Stimulated activated CD4-positive, alpha-beta T cell treated with anti-CD3 and anti-CD28 coated beads, Interleukin-15, amount 100 ng/mL, for 24 hours (primary cell): ENCODE data around the gene ASTN1.

Source experiments
- DNase-seq: peaks from one replicate; pipeline ENCODE4 v3.0.0-alpha.2; 2020

The ASTN1 gene

GRCh38 chr1:177024623-177025022, 139.9 kb downstream of the ASTN1 start:
- no peak for DNase-seq

GRCh38 chr1:177023726-177024125, 140.8 kb downstream of the ASTN1 start:
- DNase-seq, result no peak

DNA sequence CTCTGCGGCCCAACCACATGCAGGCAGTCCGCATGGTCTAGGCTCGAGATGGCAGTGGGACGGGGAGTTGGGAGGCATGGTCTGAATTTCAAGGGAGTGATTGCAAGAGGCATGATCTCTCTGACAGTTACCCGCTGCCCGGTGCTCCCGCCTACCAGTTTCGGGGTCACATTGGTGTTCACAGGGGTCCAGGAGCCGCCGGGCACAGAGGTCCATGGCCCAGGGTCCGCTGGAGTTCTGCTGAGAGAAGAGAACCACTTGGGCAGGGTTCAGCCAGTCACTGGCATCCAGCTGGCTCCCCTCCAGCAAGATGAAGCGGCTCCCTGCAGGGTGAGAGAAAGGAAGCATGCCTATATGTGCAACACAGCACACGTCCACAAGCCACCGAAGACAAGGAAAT, 141.3 kb downstream of the ASTN1 start:
- no peak for DNase-seq

DNA sequence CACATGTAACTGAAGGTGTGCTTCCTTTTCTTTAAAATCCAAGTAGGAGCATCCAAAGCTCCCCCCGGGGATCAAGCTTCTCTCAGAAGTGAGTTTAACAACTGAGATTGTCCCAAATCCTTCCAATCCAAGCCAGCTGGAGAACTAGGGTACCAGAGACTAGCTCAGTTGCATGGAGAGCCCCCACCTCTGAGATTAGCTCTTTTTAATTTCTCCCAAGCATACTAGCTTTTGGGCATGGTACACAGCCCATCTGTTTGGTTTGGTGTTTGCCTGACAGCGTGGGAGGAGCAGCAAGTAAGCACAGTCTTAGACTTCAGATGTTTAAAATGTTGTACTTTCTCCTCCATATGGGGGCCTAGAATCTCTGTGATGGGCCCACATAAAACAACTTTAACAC, 142.8 kb downstream of the ASTN1 start:
- DNase-seq, result no peak

- no peak for DNase-seq
Observed at GRCh38 chr1:177020851-177021589, 143.5 kb downstream of the ASTN1 start.

GRCh38 chr1:177017287-177017852, 147.1 kb downstream of the ASTN1 start:
- no peak for DNase-seq

GRCh38 chr1:177014325-177014724, 150.2 kb downstream of the ASTN1 start:
- no peak for DNase-seq

DNA sequence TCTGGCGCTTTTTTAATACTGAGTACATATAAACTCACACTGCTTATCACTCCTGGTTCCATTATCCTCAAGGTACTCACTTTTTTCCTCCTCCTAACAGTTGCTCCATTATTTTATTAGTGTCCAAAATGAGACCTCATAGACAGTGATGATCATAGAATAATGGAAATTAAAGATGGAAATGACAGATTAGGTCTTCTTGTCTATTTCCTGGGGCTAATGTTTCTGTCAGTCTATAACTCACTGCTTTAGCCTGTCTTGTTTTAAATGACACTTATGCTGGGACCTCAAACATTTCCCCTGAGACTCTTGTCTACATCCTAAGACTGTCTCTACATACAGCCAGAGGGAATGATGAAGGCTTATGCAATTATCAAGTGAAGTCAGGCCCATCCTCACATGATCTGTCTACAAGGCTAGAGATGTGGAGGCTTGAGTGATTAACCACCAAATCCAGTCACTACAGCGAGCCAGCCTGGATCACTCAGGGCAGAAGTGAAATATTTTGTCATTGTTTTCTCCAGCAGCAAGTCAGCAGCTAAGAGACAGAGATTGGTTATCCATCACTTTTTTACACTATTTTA, 152.1 kb downstream of the ASTN1 start:
- DNase-seq, result no peak

GRCh38 chr1:177011508-177011907, 153.0 kb downstream of the ASTN1 start:
- no peak for DNase-seq

GRCh38 chr1:177010211-177010825, 154.2 kb downstream of the ASTN1 start:
- DNase-seq, result no peak

GRCh38 chr1:177008653-177009052, 155.9 kb downstream of the ASTN1 start:
- no peak for DNase-seq

DNA sequence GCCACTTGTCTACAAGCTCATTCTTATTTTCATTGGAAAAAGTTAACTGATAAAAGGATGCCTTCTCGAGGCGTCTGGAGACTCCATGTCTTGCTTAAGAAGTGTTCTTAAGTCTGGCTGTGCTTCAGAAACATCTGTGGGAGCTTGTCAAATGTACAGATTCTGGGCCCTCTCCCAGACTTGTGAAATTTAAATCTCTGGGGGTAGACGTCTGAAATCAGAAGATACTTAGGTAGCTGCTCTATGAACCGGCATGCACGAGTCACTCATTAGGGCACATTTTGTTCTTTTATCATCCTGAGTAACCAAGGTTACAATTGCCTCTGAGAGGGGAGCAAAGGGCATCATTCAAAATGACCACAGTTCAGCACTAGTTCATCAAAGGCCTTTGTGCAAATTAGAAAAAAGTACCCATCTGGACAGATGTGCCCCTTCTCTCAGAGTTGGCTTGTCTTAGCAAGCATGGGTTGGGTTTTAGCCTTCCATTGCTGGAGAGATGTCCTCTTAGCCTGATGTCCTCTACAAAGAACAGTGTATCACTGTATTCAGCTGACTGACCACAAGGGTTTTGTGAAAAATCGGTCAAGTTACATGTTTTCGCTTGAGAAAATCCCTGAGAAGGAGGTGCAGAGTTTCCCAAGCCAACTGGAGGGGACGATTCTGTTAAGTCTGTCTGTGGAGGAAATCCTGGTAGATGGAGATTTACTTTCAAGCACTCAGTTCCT, 156.9 kb downstream of the ASTN1 start:
- DNase-seq, result no peak

DNA sequence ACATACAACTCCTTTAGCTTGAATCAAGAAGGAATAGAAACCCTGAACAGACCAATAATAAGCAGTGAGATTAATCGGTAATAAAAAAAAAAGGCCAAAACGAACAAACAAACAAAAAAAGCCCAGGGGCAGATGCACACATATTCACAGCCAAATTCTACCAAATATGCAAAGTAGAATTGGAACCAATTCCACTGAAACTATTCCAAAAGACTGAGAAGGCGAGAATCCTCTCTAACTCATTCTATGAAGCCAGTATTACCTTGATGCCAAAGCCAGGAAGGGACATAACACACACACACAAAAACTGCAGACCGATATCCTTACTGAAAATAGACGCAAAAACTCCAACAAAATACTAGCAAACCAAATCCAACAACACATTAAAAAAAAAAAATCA, 161.6 kb downstream of the ASTN1 start:
- no peak for DNase-seq

- DNase-seq, result no peak
Observed at GRCh38 chr1:177001556-177001955, 163.0 kb downstream of the ASTN1 start.

- DNase-seq, result no peak
Observed at GRCh38 chr1:176998183-176998795, 166.2 kb downstream of the ASTN1 start.

DNA sequence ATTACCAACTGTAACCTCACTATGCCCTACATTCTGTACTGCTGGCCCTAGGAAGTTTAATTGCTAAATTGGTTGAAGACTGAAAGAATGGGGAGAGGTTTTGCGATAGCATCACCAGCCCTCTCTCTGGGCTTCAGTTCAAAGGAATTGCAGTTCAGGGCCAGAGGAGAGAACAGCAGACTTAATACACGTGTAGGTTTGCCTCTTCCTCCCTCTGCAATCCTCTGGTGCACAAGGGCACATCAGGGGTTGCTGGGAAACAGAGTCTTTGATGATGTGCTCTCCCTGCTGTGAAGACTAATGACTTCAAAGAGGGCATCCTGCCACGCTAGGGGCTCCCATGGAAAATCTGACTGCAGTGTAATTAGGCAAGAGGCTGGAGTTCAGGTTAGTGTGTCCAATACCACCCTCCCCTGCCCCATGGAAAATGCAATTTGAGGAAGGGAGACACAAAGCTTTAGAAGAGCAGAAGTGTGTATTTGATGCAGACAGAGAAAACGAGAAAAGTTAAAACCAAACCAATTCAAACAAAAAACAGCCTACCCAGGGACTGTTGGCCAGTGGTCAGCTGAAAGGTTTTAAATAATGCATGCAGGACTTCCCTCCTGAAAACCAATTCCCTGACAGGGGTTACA, 167.9 kb downstream of the ASTN1 start:
- DNase-seq, result no peak

DNA sequence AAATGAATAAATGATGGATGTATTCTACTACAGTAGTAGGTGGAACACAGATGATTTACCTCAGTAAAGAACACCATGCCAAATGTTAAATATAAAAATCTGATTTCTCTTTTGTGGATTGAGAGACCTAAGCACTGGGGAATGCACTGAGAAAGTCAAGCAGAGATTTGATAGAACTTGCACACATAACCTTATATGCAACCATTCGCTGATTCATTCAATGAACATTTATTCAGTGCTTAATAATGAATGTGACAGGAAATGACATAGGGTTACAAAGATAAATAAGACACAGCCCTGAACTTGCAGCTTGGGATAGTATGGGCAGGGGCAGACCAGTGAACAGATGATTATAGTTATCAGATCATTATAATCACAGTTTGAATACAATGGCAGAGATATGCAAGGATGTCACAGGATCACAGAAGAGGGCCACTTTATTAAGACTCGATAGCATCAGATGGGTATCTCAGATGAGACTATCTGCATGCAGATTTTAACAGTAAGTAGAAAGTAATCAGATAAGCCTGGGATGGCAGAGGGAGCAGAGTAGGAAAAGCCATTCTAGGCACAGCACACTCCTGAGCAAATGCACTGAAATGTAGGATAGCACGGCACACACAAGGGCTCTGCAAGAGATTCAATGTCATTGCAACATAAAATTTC, 169.4 kb downstream of the ASTN1 start:
- DNase-seq, result no peak

- DNase-seq, result no peak
Observed at GRCh38 chr1:176993587-176993986, 170.9 kb downstream of the ASTN1 start.

GRCh38 chr1:176989754-176990153, 174.8 kb downstream of the ASTN1 start:
- DNase-seq, result no peak

DNA sequence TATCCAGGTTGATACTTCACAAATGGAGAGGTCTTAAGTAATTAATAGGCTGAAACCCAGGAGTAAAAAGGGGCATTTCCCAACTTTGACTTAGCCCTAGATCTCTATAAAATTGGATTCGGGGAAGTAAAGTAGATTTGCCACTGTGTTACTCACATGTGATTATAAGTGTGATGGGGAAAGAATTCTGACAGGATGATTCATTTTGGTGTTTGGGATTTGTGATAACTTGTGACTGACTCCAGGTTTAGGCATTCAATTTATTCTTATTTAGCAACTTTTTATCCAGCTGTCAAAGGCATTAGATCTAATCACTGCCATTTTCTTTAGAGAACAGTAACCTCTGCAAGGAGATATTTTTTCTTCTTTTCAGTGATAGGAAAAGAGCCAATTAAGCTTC, 175.5 kb downstream of the ASTN1 start:
- DNase-seq, result no peak

- DNase-seq, result no peak
Observed at GRCh38 chr1:176987016-176987415, 177.5 kb downstream of the ASTN1 start.

- DNase-seq, result no peak
Observed at GRCh38 chr1:176983731-176984130, 180.8 kb downstream of the ASTN1 start.
